Motor neuron (in vitro differentiated cells): ENCODE measurements around the gene TOPAZ1. TPM values are rescaled to one million over a fixed set of nuclear protein-coding genes. Genes with fewer than 3 reads are reported as not detected.

ENCODE experiments used
- ATAC-seq, 8 experiments: fragments of 200-7000 bp; cut with Tn5 transposase; replicated peaks in 6 of 8; 2 replicates each; pipeline ENCODE4 v1.8.0; 2021; ENCODE audit warnings: mild to moderate bottlenecking in 8 of 8, moderate library complexity in 8 of 8
- H3K27ac ChIP-seq, 2 donors: fragments of 250-450 bp; sonication (Bioruptor Pico); 2 replicates each; pipeline ENCODE4 v1.9.0; 2021; ENCODE audit warnings: antibody characterized with exemption in 2 of 2, mild to moderate bottlenecking in 2 of 2, moderate library complexity in 1 of 2
- H3K4me1 ChIP-seq, 2 donors: fragments of 250-450 bp; sonication (Bioruptor Pico); replicated peaks in 1 of 2; 2 replicates each; pipeline ENCODE4 v1.6.1; 2021; ENCODE audit warnings: antibody characterized with exemption in 2 of 2, mild to moderate bottlenecking in 2 of 2, moderate library complexity in 1 of 2
- H3K4me3 ChIP-seq, 5 donors: fragments of 250-450 bp; sonication (Bioruptor Pico); 2 replicates each; pipeline ENCODE4 v1.9.0; 2021; ENCODE audit warnings: antibody characterized with exemption in 5 of 5, mild to moderate bottlenecking in 5 of 5, moderate library complexity in 4 of 5
- WGBS, 10 experiments: fragments of 450-650 bp; shearing (Covaris generic); methylation state at CpG; one replicate each; pipeline ENCODE4 v1.0.0; 2022; 5-methylcytosine and 5-hydroxymethylcytosine counted together
- in situ Hi-C, 9 experiments: fragments of 400-800 bp; cut with MboI; loops; one replicate each; pipeline ENCODE4 v1.15.0; 2021; ENCODE audit warnings: low sequenced_read_pairs in 9 of 9, low pct_unique_long_range_greater_than_20kb in 2 of 9; ENCODE audit not compliant: unreplicated experiment in 9 of 9
- total RNA-seq, 8 experiments: library from RNA; unstranded; fragments of 300-600 nt; gene quantifications; 2 replicates each; pipeline versions ENCODE4 v1.2.3 to v1.2.4, GENCODE V29; 2022

The TOPAZ1 gene
- total RNA-seq, 8 experiments from 2014 or later, result 0.04 to 0.14 TPM; not detected in 6

DNA sequence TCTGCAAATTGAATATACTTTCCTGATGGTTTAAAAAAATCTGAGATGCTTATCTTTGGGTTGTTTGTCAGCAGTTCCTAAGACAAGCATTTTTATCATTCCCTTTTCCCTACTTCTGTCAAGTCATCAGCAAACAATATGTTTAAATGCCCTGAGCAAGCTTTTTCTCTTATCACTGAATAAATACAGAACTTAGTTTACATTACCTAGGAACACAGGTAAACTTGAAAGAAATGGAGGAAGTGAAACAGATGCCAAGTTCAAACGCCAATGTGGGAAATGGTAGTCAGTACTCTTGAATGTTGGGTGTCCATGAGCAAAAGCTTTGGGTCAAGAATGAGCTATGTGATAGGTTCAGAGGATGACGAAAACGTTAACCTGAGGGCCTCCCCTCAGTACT is 79.6 kb downstream of the TOPAZ1 start:
- 30 to 71% (median 52%) methylated on average over 2 to 3 of the region's 3 CpGs; no CpG with 5 or more reads in 1 of the 10 experiments for WGBS, 10 experiments
- ATAC-seq, result no peak
- Histone ChIP-seq H3K27ac (no peak overlapping the region), H3K4me1 (no peaks in the 10 kb centered on the region), H3K4me3 (no peak overlapping the region)
- in situ Hi-C loops, result no loop called here

DNA sequence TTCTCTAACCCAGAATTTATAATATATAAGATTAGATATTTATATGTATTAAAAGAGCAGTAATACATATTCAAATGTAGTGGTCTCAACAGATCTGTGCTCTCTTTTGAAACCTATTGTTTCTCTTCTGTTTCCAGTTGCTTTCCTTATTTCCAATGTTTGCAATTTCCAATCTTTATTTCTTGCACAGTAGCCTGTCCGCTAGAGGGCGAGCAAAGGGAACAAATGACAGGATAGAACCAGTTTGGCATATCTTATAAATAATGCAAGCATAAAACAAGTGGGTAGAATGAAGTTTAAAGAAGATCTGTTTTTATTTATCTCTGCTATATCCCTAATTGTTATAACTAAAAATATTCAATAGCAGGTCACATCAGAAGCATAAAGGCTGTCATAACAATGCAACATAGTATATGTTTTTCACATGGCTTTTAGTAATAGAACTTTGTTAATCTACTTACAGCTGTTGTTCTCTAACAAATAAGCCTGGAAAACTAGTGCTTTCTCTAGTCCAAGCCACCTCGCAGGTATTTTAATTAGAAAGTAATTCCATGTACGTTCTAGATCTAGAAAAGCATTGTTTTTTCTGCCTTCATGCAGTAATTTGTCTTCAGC is 81.8 kb downstream of the TOPAZ1 start:
- H3K27ac ChIP-seq, result no peak overlapping the region
- in situ Hi-C loops, result no loop called here
- no peaks in the 10 kb centered on the region for H3K4me1 ChIP-seq
- H3K4me3 ChIP-seq, result no peak overlapping the region
- 0 to 13% (median 1%) methylated on average over 1 to 4 of the region's 4 CpGs for WGBS, 10 experiments
- peak; percentile 33 to 73 (median 59) for ATAC-seq

DNA sequence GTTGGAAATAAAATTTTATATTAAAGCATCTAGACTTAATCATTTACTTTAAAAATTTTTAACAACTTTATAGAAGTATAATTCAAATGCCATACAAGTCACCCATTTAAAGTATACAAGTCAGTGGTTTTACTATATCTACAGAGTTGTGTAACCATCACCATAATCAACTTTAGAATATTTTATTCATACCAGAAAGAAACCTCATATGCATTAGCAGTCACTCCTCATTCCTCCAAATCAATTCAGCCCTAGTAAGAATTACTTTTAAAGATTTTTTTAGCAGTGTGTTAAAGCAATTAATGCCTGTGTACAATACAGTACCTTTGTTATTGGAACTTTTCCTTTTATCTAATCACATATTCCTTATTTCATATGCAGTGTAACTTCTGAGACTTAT is 82.9 kb downstream of the TOPAZ1 start:
- no peak overlapping the region for H3K4me3 ChIP-seq
- in situ Hi-C loops, result no loop called here
- no peak overlapping the region for H3K27ac ChIP-seq
- H3K4me1 ChIP-seq, result no peaks in the 10 kb centered on the region
- peak in 3 of 8 experiments; percentile 62 to 70 (median 64) for ATAC-seq

DNA sequence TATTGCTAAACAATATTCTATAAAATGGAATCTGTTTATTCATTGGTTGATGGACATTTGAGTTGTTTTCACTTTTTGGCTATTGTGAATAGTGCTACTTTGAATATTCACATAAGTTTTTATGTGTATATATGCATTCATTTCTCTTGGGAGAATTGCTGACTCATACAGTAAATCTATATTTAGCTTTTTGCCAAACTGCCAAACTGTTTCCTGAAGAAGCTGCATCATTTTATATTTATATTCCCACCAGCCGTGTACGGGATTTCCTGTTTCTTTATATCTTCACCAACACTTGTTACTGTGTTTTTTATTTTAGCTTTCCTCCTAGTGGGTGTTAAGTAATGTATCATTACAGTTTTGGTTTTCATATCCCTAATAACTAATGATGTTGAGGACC is 84.3 kb downstream of the TOPAZ1 start:
- no peak overlapping the region for H3K4me3 ChIP-seq
- in situ Hi-C loops, result no loop called here
- WGBS, 10 experiments, result 0 to 100% (median 92%) methylated on average over 2 of the region's 2 CpGs; no CpG with 5 or more reads in 1 of the 10 experiments
- peak in 3 of 8 experiments; percentile 45 to 61 (median 60) for ATAC-seq
- H3K27ac ChIP-seq, result no peak overlapping the region
- no peaks in the 10 kb centered on the region for H3K4me1 ChIP-seq

DNA sequence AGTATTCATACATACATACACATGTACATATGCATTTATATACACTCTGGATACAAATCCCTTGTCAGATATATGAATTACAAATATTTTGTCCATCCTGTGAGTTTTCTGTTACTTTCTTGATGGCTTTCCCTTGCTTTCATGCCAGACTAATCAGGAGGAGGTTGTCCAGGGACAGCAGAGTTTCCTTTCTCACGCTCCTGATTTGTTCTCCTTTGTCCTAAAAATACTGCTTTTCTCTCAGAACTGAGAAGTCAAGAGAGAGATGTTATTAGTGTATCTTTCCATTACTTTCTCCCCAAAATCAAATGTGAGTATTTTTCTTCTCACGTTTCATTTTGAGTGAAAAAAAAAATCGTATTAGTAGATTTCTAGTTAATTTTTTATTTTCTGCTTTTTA is 84.8 kb downstream of the TOPAZ1 start:
- H3K4me3 ChIP-seq, result no peak overlapping the region
- H3K4me1 ChIP-seq, result no peaks in the 10 kb centered on the region
- ATAC-seq, result no peak
- no peak overlapping the region for H3K27ac ChIP-seq
- in situ Hi-C loops, result no loop called here
- 32 to 100% (median 67%) methylated on average over 1 to 3 of the region's 3 CpGs for WGBS, 10 experiments

DNA sequence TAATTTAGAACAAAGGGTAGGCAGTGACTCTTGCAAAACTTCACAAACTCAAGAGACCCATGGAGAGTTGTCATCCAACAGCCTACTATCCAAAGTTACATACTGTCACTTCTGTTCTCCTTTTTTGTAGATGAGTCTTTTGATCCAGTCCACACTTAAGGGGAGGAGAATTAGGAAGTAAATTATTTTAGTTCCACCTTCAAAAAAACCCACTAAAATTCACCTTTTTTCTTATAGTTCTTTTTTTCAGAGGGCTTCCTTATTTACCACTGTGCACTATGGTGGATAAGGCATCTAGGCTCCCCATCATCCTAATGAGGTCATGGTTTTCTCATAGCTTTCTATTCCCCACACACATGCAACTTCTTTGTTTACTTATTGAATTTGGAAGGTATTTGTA is 88.3 kb downstream of the TOPAZ1 start:
- H3K27ac ChIP-seq, result no peak overlapping the region
- no peak overlapping the region for H3K4me3 ChIP-seq
- in situ Hi-C loops, result no loop called here
- no peak for ATAC-seq
- no peaks in the 10 kb centered on the region for H3K4me1 ChIP-seq

DNA sequence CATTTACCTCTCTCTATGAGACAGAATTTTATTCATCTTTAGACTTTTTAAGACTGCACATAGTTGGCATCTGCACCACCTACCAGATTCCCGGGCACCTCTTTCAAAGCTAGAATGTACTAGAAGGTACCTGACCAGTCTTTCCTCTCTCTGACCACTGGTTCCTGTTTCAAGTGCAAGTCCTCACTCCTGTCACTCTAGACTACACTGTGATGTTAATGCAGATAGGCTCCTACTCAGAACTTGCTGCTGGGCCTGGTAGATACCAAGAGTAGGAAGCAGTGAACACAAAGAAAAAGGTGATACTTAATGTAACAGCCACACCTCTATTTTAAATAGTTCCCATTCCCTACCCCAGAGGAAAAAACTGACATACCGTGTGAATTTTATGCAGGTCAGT is 88.8 kb downstream of the TOPAZ1 start:
- H3K4me3 ChIP-seq, result no peak overlapping the region
- no peak overlapping the region for H3K27ac ChIP-seq
- H3K4me1 ChIP-seq, result no peaks in the 10 kb centered on the region
- in situ Hi-C loops, result no loop called here
- ATAC-seq, result no peak
- WGBS, 10 experiments, result 0 to 93% (median 67%) methylated on average over 1 to 2 of the region's 2 CpGs; no CpG with 5 or more reads in 3 of the 10 experiments

DNA sequence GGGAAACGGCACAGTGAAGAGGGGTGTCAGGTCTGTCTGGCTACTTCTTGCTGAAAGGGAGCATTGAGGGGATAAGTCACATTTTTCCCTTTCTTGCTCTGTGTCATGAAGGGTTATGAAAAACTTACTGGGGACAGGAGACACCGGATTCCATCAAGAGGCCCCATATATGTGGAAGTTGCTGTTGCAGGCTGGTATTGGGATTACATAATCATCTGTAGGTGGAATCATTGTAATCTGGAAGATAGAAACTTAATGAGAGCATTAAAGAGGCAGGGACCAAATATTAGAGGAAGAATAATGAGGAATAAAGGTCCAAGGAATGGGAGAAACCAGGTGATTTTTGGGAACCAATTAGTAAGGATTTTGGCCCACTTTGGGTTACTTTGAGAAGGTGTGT is 92.6 kb downstream of the TOPAZ1 start:
- in situ Hi-C loops, result no loop called here
- no peak for ATAC-seq

DNA sequence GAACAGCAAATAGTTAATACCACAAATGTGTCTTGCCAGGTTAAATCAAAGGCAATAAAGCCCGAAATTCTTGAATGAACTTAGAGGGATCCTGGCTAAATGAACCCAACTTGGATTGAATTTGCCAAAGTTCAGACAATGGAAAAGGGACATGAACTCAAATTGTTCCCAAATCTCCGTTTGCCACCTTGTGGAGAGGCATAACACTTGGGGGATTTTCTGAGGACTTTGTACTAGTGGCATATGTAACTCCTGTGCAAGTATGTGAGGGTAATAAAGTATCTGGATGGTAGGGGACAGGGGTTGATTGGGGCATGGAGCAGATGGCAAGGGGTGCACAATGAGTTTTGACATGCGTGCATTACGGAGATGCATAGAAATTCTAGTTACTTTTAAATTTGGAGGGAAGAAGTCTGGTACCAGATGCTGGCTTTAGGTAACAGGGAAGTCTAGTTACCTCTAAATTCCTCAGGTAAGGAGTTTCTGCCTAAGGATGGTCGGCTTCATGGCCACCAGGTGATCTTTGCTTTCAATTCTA is 95.6 kb downstream of the TOPAZ1 start:
- no peak overlapping the region for H3K27ac ChIP-seq
- peaks cover 11 to 15% of the 10 kb centered on the region in 2 donors for H3K4me1 ChIP-seq
- ATAC-seq, result no peak
- peak overlapping the region; percentile 60 to 94 (median 83) for H3K4me3 ChIP-seq
- 17 to 90% (median 43%) methylated on average over 1 to 5 of the region's 5 CpGs; no CpG with 5 or more reads in 1 of the 10 experiments for WGBS, 10 experiments
- in situ Hi-C loops, result no loop called here

More for the DNA sequence above, 92.6 kb downstream of the TOPAZ1 start:
- Histone ChIP-seq H3K4me1 (peaks cover 0 to 4% of the 10 kb centered on the region in 2 donors), H3K27ac (no peak overlapping the region), H3K4me3 (no peak overlapping the region)
- WGBS, 10 experiments, result 40 to 100% (median 72%) methylated on average over 1 to 2 of the region's 2 CpGs; no CpG with 5 or more reads in 4 of the 10 experiments

DNA sequence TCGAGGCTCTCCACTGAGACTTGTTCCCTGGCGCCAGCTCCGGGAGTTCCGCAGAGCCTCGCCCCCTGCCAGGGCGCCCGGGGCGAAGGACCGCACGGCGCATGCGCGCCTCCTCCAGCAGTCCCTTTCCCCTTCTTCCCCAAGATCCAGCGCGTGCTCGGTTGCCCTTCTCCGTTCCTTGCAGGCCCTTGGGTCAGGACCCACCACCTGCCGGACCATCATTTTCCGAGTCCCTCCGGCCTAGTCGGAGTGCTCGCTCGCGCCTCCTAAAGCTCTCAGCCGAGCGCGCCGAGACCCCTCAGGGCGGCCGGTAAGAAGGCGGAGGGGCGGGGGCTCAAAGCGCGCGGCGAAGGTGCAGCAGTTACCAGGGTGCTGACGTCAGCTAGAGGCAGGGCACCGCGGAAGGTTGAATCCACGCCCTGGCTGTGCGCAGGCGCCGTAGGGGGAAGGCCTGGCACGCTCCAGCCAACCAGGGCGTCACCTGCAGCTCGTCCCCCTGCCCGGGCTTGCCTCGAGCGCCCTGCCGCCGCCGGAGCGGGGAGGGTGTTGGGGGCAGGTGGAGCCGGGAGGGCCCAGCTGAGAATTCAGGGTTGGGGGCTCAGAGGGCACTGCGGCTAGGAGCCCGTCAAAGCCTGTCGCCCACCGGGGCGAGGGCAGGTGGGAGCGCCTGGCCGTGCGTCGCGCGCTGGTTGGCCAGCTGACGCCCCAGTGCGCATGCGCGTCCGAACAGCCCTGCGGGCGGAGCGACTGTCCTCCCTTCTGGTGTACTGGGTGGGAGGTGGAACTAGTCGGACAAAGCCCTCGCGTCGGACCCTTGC is 96.5 kb downstream of the TOPAZ1 start, which contains the start of gene TCAIM:
Gene TCAIM (plus strand): TSS at position 757 of the 818 bp plus-strand sequence. CDS start 16,017 bp downstream, outside the sequence.
- 0% methylated on average over 1 to 9 of the region's 77 CpGs; no CpG with 5 or more reads in 5 of the 10 experiments for WGBS, 10 experiments
- in situ Hi-C loops, result no loop called here
- ATAC-seq, result peak; percentile 91 to 96 (median 94)
- Histone ChIP-seq H3K4me3 (peak within 1 kb of the TSS; percentile 60 to 94 (median 83)), H3K27ac (peak within 1 kb of the TSS; percentile 95 to 98), H3K4me1 (peaks cover 11 to 15% of the 10 kb centered on the region in 2 donors)

DNA sequence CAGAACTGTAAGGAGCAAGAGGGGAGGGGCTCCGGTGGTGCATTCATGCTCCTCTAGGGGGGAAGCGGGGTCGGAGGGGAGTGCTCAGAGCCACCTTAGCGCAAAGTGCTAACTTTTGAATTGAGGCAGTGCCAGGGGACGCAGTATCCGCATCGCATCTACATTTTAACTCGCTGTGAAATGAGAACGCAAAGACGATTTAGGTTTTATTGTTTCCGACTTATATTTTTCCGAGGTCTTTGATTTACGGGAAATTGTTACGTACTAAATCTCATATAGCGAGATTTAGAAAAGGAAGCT is 97.1 kb downstream of the TOPAZ1 start:
- in situ Hi-C loops, result no loop called here
- Histone ChIP-seq H3K4me3 (peak overlapping the region; percentile 60 to 94 (median 83)), H3K27ac (peak overlapping the region; percentile 95 to 98), H3K4me1 (peaks cover 11 to 15% of the 10 kb centered on the region in 2 donors)
- no peak for ATAC-seq
- 0 to 3% (median 0%) methylated on average over 3 to 10 of the region's 15 CpGs; no CpG with 5 or more reads in 4 of the 10 experiments for WGBS, 10 experiments

DNA sequence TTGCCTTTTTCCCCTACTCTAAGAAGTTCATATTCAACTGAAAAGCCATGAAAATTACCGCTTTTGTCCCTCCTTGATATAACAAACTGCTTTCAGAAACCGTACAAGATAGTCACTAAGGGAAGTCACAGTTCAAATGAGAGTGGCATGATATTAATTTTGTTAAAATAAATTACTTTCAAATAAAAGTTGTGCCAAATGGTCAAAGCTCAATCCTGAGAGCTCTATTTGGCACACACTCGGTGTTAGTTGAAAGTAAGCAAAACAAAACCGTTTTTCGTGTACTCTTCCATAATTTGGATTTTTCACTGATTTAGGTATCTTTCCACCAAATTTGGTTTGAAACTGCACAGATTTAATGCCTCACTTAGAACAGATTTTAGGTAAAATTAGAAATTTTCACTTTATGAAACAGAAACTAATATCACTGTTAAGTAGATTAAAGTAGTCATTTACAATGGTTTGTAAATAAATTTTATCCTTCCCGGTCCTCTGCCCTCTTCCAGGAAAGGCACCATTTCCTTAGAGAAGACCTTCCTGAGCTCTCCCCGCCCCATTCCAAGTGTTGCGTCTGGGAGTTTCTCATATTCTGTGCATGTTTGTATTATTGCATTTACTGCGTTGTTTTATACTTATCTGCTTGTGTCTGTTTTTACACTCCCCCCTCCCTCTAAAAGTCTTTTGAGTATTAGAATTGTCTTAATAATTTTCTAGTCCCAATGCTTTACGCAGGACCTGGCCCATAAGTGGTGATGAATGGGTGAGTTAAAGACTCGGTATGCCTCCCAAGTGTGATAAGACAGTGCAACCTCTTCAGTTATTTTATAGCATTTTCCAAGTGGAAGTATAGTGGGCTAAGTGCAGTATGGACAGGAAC is 97.7 kb downstream of the TOPAZ1 start:
- WGBS, 10 experiments, result 7 to 64% (median 27%) methylated on average over 2 to 10 of the region's 11 CpGs
- no peak overlapping the region for H3K27ac ChIP-seq
- in situ Hi-C loops, result no loop called here

DNA sequence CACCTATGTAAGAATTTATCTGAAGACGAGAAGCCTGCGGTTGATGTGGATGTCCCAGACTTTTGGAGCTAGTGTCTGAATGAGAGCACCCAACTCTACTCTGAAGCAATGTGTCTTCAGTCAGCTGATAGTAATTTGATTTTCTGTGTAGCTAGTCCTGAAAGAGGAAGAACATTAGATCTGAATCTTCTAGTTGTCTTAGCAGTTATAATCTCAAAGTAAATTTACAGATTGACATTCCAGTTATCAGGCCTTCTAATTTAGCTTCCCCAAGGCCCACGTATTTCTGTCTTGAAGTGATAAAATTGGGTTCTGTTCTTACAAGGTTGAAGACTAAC is 98.3 kb downstream of the TOPAZ1 start:
- H3K4me3 ChIP-seq, result peak overlapping the region in 4 of 5 donors; percentile 67 to 94 (median 87)

More for the DNA sequence above, 97.7 kb downstream of the TOPAZ1 start:
- H3K4me1 ChIP-seq, result peaks cover 11 to 15% of the 10 kb centered on the region in 2 donors
- ATAC-seq, result no peak
- peak overlapping the region; percentile 60 to 94 (median 83) for H3K4me3 ChIP-seq

More for the DNA sequence above, 98.3 kb downstream of the TOPAZ1 start:
- H3K4me1 ChIP-seq, result peaks cover 11 to 15% of the 10 kb centered on the region in 2 donors
- H3K27ac ChIP-seq, result no peak overlapping the region
- WGBS, 10 experiments, result 60 to 100% (median 87%) methylated on average over 1 to 3 of the region's 3 CpGs; no CpG with 5 or more reads in 2 of the 10 experiments
- in situ Hi-C loops, result no loop called here
- no peak for ATAC-seq
